ENCODE results near the gene RBM24.

- TF ChIP-seq CTCF (conservative IDR thresholded peaks at IDR 0.05; ENCODE audit: low read length) (no peak), EZH2phosphoT487 (IDR thresholded peaks at IDR 0.05; ENCODE audit: borderline replicate concordance) (no peak)
Measured at GRCh38 chr6:17242087-17242486, 39.1 kb upstream of the RBM24 start.

Data from Loucy (cell line).